DND-41 (cell line): ENCODE measurements around the gene KBTBD7.
A peak's percentile ranks its signal among the peaks of the same experiment; 100 is the strongest.

ENCODE experiments used
- ATAC-seq: fragments of 200-7000 bp; cut with Tn5 transposase; 3 replicates; pipeline ENCODE4 v1.9.1; 2021; ENCODE audit warnings: low read depth; ENCODE audit not compliant: insufficient read depth
- DNase-seq: peaks from one replicate; pipeline ENCODE4 v3.0.0-alpha.2; 2020
- H2AFZ ChIP-seq: 2 replicates; pipeline ENCODE4 v1.6.0; 2012; ENCODE audit warnings: low read depth, low read length
- H3K27ac ChIP-seq: 2 replicates; pipeline ENCODE4 v1.5.1; 2012; ENCODE audit warnings: low read length, inconsistent platforms
- H3K27me3 ChIP-seq: fragments of 200-600 bp; sonication (generic); 2 replicates; pipeline ENCODE4 v1.6.0; 2012; ENCODE audit warnings: low read length, mild to moderate bottlenecking, inconsistent platforms; ENCODE audit not compliant: insufficient read depth, poor library complexity
- H3K36me3 ChIP-seq: 2 replicates; pipeline ENCODE4 v1.5.1; 2012; ENCODE audit warnings: low read length, inconsistent platforms; ENCODE audit not compliant: insufficient read depth
- H3K4me1 ChIP-seq: 2 replicates; pipeline ENCODE4 v1.5.1; 2012; ENCODE audit warnings: mild to moderate bottlenecking, low read length; ENCODE audit not compliant: insufficient read depth
- H3K4me2 ChIP-seq: 2 replicates; pipeline ENCODE4 v1.6.0; 2012; ENCODE audit warnings: mild to moderate bottlenecking, moderate library complexity, low read length, inconsistent platforms; ENCODE audit not compliant: insufficient read depth
- H3K4me3 ChIP-seq, 2 experiments: fragments of 200-600 bp in 1 of 2; shearing (Covaris generic) in 1 of 2; 2 replicates each; pipeline ENCODE4 v1.5.1; 2012 to 2016; ENCODE audit warnings: inconsistent platforms in 2 of 2, low read length in 2 of 2, mild to moderate bottlenecking in 2 of 2, low read depth in 1 of 2, moderate library complexity in 1 of 2
- H3K79me2 ChIP-seq: 2 replicates; pipeline ENCODE4 v1.6.0; 2012; ENCODE audit warnings: low read length, inconsistent platforms; ENCODE audit not compliant: insufficient read depth
- H3K9ac ChIP-seq: 2 replicates; pipeline ENCODE4 v1.6.0; 2012; ENCODE audit warnings: low read depth, mild to moderate bottlenecking, inconsistent platforms, low read length, moderate library complexity
- H3K9me3 ChIP-seq: 2 replicates; pipeline ENCODE4 v1.5.1; 2012; ENCODE audit warnings: low read length, moderate library complexity, mild to moderate bottlenecking, inconsistent platforms; ENCODE audit not compliant: insufficient read depth, severe bottlenecking
- H4K20me1 ChIP-seq: 2 replicates; pipeline ENCODE4 v1.6.0; 2012; ENCODE audit warnings: low read length; ENCODE audit not compliant: insufficient read depth
- EZH2 ChIP-seq: IDR thresholded peaks from 3 replicates; pipeline ENCODE4 v1.6.1; 2012; ENCODE audit warnings: borderline replicate concordance, low read depth, mild to moderate bottlenecking, moderate library complexity, low read length, inconsistent platforms; ENCODE audit not compliant: severe bottlenecking
- TF ChIP-seq, protein P1 (sequence below): IDR thresholded peaks from 2 replicates; pipeline ENCODE4 v1.5.1; 2012; ENCODE audit warnings: borderline replicate concordance, low read length, moderate library complexity, mild to moderate bottlenecking; ENCODE audit not compliant: poor library complexity, severe bottlenecking; ENCODE audit errors: extremely low read depth

Gene KBTBD7, protein sequence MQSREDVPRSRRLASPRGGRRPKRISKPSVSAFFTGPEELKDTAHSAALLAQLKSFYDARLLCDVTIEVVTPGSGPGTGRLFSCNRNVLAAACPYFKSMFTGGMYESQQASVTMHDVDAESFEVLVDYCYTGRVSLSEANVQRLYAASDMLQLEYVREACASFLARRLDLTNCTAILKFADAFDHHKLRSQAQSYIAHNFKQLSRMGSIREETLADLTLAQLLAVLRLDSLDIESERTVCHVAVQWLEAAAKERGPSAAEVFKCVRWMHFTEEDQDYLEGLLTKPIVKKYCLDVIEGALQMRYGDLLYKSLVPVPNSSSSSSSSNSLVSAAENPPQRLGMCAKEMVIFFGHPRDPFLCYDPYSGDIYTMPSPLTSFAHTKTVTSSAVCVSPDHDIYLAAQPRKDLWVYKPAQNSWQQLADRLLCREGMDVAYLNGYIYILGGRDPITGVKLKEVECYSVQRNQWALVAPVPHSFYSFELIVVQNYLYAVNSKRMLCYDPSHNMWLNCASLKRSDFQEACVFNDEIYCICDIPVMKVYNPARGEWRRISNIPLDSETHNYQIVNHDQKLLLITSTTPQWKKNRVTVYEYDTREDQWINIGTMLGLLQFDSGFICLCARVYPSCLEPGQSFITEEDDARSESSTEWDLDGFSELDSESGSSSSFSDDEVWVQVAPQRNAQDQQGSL

DNA sequence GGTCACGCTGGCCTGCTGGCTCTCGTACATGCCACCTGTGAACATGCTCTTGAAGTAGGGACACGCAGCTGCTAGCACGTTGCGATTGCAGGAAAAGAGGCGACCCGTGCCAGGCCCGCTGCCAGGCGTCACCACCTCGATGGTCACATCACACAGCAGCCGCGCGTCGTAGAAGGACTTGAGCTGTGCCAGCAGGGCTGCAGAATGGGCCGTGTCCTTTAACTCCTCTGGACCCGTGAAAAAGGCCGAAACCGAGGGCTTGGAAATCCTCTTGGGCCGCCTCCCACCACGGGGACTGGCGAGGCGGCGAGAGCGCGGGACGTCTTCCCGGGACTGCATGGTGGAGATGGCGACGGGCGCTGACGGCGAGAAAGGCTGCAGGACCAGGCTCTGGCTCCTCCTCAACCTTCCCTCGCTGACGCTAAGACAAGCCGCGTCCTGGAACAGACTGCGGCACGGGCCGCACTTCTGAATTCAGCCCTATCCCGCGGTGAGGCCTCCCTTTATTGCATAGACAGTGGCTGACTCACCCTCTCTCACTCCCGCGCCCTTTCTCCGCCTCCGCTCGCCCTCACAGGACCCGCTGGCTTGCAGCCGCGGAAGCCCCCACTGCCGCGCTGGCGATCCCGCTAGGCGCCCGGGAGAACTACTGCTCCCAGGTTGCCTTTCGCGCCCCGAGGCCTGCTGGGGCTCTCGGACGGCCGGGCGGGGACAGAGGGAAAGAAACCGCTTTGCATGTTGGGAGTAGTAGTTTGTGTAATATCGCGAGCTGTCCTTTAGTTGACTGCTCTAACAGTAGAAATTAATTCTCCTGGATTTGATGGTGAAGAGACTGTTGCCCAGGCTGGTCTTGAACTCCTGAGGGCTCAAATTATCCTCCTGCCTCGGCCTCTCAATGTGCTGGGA, at the start of gene KBTBD7:
Gene KBTBD7 (minus strand): TSS at position 651 of the 906 bp plus-strand sequence. CDS start 312 bp downstream, at position 339.
- Histone ChIP-seq H2AFZ (peak within 1 kb of the TSS; percentile 96), H3K79me2 (peaks cover 33% of the 10 kb centered on the region), H3K4me2 (peak within 1 kb of the TSS; percentile 84), H3K27ac (peak within 1 kb of the TSS; percentile 89), H3K9ac (peak within 1 kb of the TSS; percentile 77), H3K36me3 (peaks cover 18% of the 10 kb centered on the region), H3K4me1 (peaks cover 46% of the 10 kb centered on the region), H4K20me1 (no peaks in the 10 kb centered on the region), H3K9me3 (no peaks in the 10 kb centered on the region), H3K27me3 (no peaks in the 10 kb centered on the region), H3K4me3 (peak within 1 kb of the TSS; percentile 38 to 84)
- no peak for TF ChIP-seq EZH2
- TF ChIP-seq, protein P1, sequence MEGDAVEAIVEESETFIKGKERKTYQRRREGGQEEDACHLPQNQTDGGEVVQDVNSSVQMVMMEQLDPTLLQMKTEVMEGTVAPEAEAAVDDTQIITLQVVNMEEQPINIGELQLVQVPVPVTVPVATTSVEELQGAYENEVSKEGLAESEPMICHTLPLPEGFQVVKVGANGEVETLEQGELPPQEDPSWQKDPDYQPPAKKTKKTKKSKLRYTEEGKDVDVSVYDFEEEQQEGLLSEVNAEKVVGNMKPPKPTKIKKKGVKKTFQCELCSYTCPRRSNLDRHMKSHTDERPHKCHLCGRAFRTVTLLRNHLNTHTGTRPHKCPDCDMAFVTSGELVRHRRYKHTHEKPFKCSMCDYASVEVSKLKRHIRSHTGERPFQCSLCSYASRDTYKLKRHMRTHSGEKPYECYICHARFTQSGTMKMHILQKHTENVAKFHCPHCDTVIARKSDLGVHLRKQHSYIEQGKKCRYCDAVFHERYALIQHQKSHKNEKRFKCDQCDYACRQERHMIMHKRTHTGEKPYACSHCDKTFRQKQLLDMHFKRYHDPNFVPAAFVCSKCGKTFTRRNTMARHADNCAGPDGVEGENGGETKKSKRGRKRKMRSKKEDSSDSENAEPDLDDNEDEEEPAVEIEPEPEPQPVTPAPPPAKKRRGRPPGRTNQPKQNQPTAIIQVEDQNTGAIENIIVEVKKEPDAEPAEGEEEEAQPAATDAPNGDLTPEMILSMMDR = no peak
- DNase-seq = peak; percentile 95
- ATAC-seq = peak; percentile 97

DNA sequence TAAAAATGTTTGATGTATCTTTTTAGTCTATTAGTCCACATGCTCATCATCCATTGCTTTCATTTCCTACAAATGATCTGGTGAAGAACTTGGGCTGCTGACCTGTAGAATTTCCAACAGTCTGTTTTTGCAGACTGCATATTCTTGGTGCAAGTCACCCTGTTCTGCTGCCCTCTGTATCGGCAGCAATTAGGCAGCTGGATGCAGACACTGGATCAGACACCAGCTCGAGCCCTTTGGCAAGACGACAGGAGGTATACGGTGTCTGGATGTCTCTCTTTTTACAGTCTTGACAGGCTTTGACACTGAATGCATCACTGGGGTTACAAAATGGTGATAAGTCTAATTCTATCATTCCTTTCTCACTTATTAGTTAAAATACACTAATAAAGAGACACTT, 47.3 kb upstream of the KBTBD7 start:
- Histone ChIP-seq H3K4me1 (no peaks in the 10 kb centered on the region), H3K4me2 (no peak overlapping the region), H3K36me3 (peaks cover 18% of the 10 kb centered on the region; the same call in 1 of the 2 replicates), H3K9me3 (no peaks in the 10 kb centered on the region), H3K79me2 (no peaks in the 10 kb centered on the region), H3K4me3 (no peak overlapping the region), H3K9ac (no peak overlapping the region), H3K27ac (no peak overlapping the region), H4K20me1 (no peaks in the 10 kb centered on the region), H2AFZ (no peak overlapping the region), H3K27me3 (no peaks in the 10 kb centered on the region)
- ATAC-seq (no peak), DNase-seq (no peak)
- no peak for TF ChIP-seq EZH2
- TF ChIP-seq, protein P1 = no peak

DNA sequence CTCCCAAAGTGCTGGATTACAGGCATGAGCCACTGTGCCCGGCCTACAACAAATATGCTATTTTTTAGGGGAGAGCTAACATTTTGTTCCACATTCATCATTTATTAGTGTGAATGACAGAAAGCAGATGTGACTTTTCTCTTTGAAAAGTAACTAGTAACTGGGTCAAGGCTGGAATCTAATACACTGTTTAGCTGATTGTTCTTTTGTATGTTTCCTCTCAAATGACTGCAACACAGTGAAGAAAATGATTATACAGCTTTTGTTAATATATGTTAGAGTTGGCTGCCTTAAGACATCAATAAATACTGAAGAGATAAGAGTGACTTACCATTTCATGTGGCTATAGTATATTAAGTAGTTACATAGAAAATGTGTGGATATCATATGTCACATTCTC, 42.0 kb upstream of the KBTBD7 start:
- no peak overlapping the region for H3K4me3 ChIP-seq
- no peaks in the 10 kb centered on the region for H4K20me1 ChIP-seq
- no peak overlapping the region for H3K9ac ChIP-seq
- TF ChIP-seq, protein P1 = no peak
- no peak for TF ChIP-seq EZH2
- peaks cover 35% of the 10 kb centered on the region; the same call in 1 of the 2 replicates for H3K36me3 ChIP-seq
- H3K4me1 ChIP-seq = no peaks in the 10 kb centered on the region
- H2AFZ ChIP-seq = no peak overlapping the region
- no peaks in the 10 kb centered on the region for H3K79me2 ChIP-seq
- H3K27ac ChIP-seq = no peak overlapping the region
- no peaks in the 10 kb centered on the region for H3K9me3 ChIP-seq
- H3K4me2 ChIP-seq = no peak overlapping the region
- no peak for DNase-seq
- no peak for ATAC-seq
- H3K27me3 ChIP-seq = no peaks in the 10 kb centered on the region
